Measurements from ENCODE around the gene HSD17B12. TPM values are rescaled to one million over a fixed set of nuclear protein-coding genes. Genes with fewer than 3 reads are reported as not detected.
A peak's percentile ranks its signal among the peaks of the same experiment; 100 is the strongest.

The HSD17B12 gene
- total and polyA plus RNA-seq, 12 donors: 32.9 to 122 (median 79.1) TPM

DNA sequence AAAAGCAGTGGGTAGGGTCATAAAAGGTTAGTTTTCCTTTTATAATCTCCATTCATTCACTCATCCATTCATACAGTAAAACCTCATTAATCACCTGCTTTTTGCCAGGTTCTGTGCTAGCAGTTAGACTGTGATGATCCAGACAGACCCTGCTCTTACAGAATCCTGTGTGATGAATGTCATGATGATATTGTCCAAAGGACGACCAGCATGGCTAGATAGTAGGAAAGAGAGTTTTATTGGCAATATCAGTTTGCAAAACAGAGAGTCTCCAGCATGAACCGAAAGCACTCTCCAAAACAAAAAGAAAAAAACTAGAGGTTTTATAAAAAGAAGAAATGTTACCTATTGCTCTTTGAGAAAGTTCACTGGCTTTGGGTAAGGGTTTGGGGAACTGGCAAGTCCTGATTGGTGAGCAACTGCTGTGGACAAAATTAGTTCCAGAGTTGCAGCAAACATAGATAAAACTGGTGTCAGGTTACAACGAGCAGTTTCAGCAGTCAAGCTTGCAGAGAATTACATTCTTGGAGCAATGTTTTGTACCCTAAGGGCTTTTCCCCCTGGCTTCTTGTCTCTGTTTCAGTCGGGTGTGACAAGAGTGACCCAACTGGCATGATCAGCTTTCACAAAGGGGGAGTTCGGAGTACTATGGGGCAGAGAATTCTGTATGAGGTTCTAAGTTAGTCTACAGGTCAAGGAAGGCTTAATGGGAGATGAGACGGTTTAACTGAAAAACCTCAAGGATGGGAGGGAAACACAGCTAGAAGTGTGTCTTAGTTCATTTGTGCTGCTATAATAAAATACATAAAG is 58.3 kb downstream of the HSD17B12 start:
- H3K4me3 ChIP-seq: peak overlapping the region in 5 of 10 donors; percentile 0 to 29 (median 12)
- WGBS, 2 donors: 18 to 32% methylated on average over 6 of the region's 6 CpGs
- no peaks in the 10 kb centered on the region for H3K27me3 ChIP-seq
- peaks cover 9 to 50% (median 43%) of the 10 kb centered on the region in 9 donors for H3K4me1 ChIP-seq
- ATAC-seq (peak; percentile 80 to 89 (median 85)), DNase-seq (peak in 1 of 2 donors; percentile 42)
- H3K9me3 ChIP-seq: peaks cover 0 to 6% (median 0%) of the 10 kb centered on the region in 11 donors
- peak overlapping the region in 8 of 10 donors; percentile 37 to 86 (median 80) for H3K27ac ChIP-seq
- H3K36me3 ChIP-seq: peaks cover 0 to 19% (median 4%) of the 10 kb centered on the region in 9 donors
- intact Hi-C loops (cut with DNase I): loop anchor here in 2 of 10 donors (5.0 to 10.0 kb wide), 2 partner anchors 54 to 57 kb away; partner anchors contain the start of gene HSD17B12 (in 2 of the 2)
- TF ChIP-seq, protein P1, sequence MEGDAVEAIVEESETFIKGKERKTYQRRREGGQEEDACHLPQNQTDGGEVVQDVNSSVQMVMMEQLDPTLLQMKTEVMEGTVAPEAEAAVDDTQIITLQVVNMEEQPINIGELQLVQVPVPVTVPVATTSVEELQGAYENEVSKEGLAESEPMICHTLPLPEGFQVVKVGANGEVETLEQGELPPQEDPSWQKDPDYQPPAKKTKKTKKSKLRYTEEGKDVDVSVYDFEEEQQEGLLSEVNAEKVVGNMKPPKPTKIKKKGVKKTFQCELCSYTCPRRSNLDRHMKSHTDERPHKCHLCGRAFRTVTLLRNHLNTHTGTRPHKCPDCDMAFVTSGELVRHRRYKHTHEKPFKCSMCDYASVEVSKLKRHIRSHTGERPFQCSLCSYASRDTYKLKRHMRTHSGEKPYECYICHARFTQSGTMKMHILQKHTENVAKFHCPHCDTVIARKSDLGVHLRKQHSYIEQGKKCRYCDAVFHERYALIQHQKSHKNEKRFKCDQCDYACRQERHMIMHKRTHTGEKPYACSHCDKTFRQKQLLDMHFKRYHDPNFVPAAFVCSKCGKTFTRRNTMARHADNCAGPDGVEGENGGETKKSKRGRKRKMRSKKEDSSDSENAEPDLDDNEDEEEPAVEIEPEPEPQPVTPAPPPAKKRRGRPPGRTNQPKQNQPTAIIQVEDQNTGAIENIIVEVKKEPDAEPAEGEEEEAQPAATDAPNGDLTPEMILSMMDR (IDR thresholded peaks at IDR 0.05): no peak

DNA sequence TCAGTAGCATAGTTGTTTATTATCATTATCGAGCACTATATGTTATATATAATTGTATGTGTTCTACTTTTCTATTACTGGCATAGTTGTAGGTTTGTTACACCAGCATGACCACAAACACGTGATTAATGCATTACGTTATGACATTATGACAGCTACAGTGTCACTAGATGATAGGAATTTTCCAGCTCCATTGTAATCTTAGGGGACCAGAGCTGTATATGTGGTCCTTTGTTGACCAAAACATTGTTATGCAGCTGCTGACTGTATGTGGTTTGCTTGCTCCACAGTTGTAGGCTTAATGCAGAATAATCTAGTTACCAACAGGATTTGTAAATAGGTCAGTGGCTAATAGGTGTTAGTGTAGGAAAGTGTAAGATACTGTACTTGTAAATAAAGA is 66.1 kb downstream of the HSD17B12 start:
- Histone ChIP-seq H3K4me3 (no peak overlapping the region), H3K27ac (peak overlapping the region in 1 of 10 donors; percentile 26), H3K4me1 (peaks cover 0 to 11% (median 0%) of the 10 kb centered on the region in 9 donors), H3K36me3 (peaks cover 0 to 24% (median 0%) of the 10 kb centered on the region in 9 donors), H3K27me3 (no peaks in the 10 kb centered on the region), H3K9me3 (peaks cover 0 to 22% (median 5%) of the 10 kb centered on the region in 11 donors)
- intact Hi-C loops (cut with DNase I): loop anchor here in 1 of 10 donors (2.0 kb wide), 1 partner anchor 34 kb away; no protein-coding TSS in a partner anchor
- TF ChIP-seq, protein P1 (IDR thresholded peaks at IDR 0.05): no peak
- DNase-seq: no peak
- 64 to 75% methylated on average over 3 of the region's 3 CpGs for WGBS, 2 donors
- no peak for ATAC-seq

DNA sequence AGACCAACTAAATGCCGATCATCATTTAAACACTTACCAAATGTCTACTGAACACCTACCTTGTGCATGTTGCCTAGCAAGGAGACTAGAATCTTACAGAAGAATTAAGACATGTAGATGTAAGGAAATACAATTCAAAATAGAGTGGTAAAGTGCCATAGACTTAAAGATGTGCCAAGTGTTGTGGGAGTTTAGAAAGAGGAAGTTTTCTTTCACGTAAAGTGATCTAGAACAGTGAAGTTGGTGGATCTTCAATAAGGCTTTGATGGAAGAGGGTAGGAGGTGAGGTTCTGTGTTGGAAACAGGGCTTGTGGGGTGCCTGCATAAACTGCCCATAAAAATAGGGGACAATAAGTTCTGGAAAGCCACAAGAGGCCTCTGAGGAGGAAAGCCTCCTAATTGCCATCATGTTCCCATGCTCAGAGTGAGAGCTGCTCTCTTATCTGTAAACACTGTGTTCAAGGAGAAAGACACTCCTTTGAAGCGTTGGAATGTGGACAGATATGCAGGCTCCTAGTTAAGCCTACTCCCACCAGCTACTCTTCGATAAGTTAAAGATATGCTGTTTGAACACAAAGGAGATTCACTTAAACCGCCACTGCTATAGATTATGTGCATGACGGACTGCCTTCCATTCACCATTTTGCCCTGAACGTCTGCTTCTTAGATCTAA is 66.7 kb downstream of the HSD17B12 start:
- peaks cover 0 to 22% (median 5%) of the 10 kb centered on the region in 11 donors for H3K9me3 ChIP-seq
- H3K36me3 ChIP-seq: peaks cover 0 to 28% (median 0%) of the 10 kb centered on the region in 9 donors
- 67 to 73% methylated on average over 7 of the region's 7 CpGs for WGBS, 2 donors
- H3K27me3 ChIP-seq: no peaks in the 10 kb centered on the region
- peaks cover 0 to 11% (median 0%) of the 10 kb centered on the region in 9 donors for H3K4me1 ChIP-seq
- TF ChIP-seq, protein P1 (IDR thresholded peaks at IDR 0.05): no peak
- DNase-seq: no peak
- H3K4me3 ChIP-seq: no peak overlapping the region
- intact Hi-C loops (cut with DNase I): loop anchor here in 1 of 10 donors (2.0 kb wide), 1 partner anchor 34 kb away; no protein-coding TSS in a partner anchor
- peak overlapping the region in 2 of 10 donors; percentile 8 to 26 for H3K27ac ChIP-seq
- ATAC-seq: peak in 1 of 8 donors; percentile 39

DNA sequence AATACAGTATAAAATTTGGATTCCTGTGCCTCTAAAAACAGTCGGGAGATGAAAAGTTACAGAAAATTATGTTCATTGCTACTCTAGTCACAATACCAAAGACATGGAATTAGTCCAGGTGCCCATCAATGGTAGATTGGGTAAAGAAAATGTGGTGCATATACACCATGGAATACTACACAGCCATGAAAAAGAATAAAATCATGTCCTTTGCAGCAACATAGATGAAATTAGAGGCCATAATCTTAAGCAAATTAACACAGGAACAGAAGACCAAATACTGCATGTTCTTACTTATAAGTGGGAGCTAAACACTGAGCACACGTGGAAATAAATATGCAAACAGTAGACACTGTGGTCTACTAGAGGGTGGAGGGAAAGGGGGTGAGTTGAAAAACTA is 67.6 kb downstream of the HSD17B12 start:
- 98 to 99% methylated on average over 2 of the region's 2 CpGs for WGBS, 2 donors

More for the DNA sequence above, 67.6 kb downstream of the HSD17B12 start:
- ATAC-seq (no peak), DNase-seq (no peak)
- Histone ChIP-seq H3K4me3 (no peak overlapping the region), H3K36me3 (peaks cover 0 to 28% (median 0%) of the 10 kb centered on the region in 9 donors), H3K27ac (no peak overlapping the region), H3K27me3 (no peaks in the 10 kb centered on the region), H3K4me1 (peaks cover 0 to 11% (median 0%) of the 10 kb centered on the region in 9 donors), H3K9me3 (peaks cover 0 to 22% (median 5%) of the 10 kb centered on the region in 11 donors)
- intact Hi-C loops (cut with DNase I): no loop called here
- TF ChIP-seq, protein P1 (IDR thresholded peaks at IDR 0.05): no peak

Data from heart right ventricle (tissue), 16 donors.